H1 (cell line): Measurements from ENCODE around the gene ABCA9.
"Not testable (repeated sequence)": the region's sequence is repeated elsewhere in the genome, so short reads cannot be mapped to it uniquely, and the experiment has no call there.

Source experiments
- EZH2 ChIP-seq: fragments of 200-600 bp; sonication (generic); IDR thresholded peaks from 2 replicates; pipeline ENCODE4 v1.7.1; 2012; ENCODE audit warnings: low read depth, mild to moderate bottlenecking, moderate library complexity, low read length, inconsistent platforms; ENCODE audit not compliant: severe bottlenecking
- SIN3A ChIP-seq, 2 experiments: IDR thresholded peaks in 1 of 2; conservative IDR thresholded peaks in 1 of 2; 2 replicates each; pipeline ENCODE4 v1.6.1; 2011 to 2012; ENCODE audit warnings: low read length in 2 of 2, improper control_type of control experiment in 1 of 2, low read depth in 1 of 2, mild to moderate bottlenecking in 1 of 2
- SUZ12 ChIP-seq: fragments of 200-600 bp; sonication (generic); IDR thresholded peaks from 2 replicates; pipeline ENCODE4 v1.6.1; 2012; ENCODE audit warnings: mild to moderate bottlenecking, inconsistent platforms, low read length, moderate library complexity, mixed read lengths
- TF ChIP-seq, protein P1 (sequence below), 3 experiments: IDR thresholded peaks; 1 replicate in 2 of 3; 2 replicates in 1 of 3; pipeline versions ENCODE4 v1.5.1 to v1.6.1; 2011; ENCODE audit warnings: low read length in 3 of 3, mild to moderate bottlenecking in 3 of 3, inconsistent platforms in 2 of 3, low read depth in 1 of 3, moderate library complexity in 1 of 3; ENCODE audit not compliant: insufficient read depth in 1 of 3; ENCODE audit errors: control extremely low read depth in 1 of 3

DNA sequence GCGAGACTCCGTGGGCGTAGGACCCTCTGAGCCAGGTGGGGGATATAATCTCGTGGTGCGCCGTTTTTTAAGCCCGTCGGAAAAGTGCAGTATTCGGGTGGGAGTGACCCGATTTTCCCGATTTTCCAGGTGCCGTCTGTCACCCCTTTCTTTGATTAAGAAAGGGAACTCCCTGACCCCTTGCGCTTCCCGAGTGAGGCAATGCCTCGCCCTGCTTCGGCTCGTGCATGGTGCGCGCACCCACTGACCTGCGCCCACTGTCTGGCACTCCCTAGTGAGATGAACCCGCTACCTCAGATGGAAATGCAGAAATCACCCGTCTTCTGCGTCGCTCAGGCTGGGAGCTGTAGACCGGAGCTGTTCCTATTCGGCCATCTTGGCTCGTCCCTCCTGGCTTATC is 56.0 kb downstream of the ABCA9 start:
- TF ChIP-seq SIN3A (conservative IDR thresholded peaks at IDR 0.05 in 1 of 2, IDR thresholded peaks at IDR 0.05 in 1 of 2; ENCODE audit: low read depth in 1 of 2, low read length in 2 of 2); SUZ12; EZH2: not testable (repeated sequence)
- TF ChIP-seq, protein P1, sequence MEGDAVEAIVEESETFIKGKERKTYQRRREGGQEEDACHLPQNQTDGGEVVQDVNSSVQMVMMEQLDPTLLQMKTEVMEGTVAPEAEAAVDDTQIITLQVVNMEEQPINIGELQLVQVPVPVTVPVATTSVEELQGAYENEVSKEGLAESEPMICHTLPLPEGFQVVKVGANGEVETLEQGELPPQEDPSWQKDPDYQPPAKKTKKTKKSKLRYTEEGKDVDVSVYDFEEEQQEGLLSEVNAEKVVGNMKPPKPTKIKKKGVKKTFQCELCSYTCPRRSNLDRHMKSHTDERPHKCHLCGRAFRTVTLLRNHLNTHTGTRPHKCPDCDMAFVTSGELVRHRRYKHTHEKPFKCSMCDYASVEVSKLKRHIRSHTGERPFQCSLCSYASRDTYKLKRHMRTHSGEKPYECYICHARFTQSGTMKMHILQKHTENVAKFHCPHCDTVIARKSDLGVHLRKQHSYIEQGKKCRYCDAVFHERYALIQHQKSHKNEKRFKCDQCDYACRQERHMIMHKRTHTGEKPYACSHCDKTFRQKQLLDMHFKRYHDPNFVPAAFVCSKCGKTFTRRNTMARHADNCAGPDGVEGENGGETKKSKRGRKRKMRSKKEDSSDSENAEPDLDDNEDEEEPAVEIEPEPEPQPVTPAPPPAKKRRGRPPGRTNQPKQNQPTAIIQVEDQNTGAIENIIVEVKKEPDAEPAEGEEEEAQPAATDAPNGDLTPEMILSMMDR (IDR thresholded peaks at IDR 0.05; ENCODE audit: control extremely low read depth in 1 of 3, insufficient read depth in 1 of 3, low read depth in 1 of 3, low read length in 3 of 3) = not testable (repeated sequence)
